SHP77 (cell line): ENCODE measurements around the gene TOMM20L.
"Not testable (repeated sequence)": the region's sequence is repeated elsewhere in the genome, so short reads cannot be mapped to it uniquely, and the experiment has no call there.

Source experiments
- DNase-seq, 2 experiments: peaks; one replicate each; lab custom pipeline; 2025; lab: John Stamatoyannopoulos, UW

TOMM20L gene

DNA sequence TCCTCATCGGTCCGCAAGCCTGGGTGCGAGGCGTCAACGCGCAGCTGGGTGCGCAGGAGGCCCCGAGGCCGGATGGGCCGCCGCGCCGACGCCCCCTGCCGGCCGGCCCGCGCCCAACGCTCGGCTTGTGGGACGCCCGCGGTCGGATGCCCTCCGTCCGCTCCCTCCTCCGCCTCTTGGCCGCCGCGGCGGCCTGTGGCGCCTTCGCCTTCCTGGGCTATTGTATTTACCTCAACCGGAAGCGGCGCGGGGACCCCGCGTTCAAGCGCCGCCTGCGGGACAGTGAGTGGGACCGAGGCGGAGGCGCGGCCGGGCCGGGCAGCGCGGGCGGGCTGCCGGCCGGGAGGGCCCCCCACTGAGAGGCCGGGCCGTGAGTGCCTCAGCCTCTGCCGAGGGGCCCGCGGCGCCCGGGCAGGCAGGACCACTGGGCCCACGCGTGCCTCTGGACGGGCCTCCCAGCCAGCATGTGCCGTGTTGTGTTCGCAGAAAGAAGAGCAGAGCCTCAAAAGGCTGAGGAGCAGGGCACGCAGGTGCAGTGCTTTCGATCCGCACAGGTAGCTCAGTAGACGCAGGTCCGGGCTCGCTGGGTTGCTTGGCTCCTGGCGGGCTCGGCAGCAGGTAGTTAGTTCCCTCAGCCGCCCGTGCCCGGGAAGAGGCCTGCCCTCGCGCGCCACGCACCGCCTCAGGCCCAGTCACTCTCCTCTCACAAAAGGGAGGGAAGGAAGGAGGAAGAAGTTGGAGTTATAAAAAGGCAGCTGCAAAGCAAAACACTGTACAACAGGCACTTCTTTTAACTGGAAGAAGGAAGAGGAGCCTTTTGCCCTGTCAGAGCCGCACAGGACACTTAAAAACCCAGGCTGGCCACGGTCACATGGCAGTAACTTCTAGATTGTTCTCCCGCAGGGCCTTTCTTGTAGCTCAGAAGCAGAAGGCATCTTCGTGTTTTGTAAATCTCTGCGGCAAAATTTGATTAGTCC lies at the start of gene TOMM20L:
Gene TOMM20L, plus strand, starts transcription at position 119 of the 977 bp plus-strand sequence. Its CDS starts 28 bp downstream, at position 147.
- DNase-seq: peak; percentile 5 to 7

DNA sequence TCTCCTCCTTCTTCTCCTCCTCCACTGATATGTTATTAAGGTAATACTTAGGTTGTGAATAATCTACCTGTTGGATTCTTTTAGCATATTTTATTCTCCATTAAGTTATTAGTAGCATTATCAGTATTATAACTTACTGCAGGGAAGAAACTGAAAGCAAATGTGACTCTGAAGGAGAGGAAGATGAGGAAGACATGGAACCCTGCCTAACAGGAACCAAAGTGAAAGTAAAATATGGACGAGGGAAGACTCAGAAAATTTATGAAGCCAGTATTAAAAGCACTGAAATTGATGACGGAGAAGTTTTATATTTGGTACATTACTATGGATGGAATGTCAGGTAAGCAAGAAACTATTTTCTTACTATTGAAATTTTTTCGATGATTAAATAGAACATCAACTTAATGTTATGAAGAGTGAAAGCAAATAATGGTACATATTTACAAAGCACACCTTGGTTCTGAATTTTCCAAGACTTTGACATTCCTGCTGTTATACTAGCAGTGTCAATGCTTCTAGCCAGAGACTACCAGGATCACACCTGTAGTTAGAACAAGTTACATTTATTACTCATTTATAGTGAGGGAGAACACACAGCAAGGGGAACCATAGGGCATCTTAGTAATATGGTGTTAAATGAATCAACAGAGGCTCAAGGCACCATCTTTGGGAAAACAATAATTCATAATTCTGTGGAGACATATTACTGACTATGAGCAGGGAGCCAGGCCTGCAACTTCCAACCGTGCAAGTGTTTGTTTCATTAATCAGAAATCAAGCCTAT lies 42.0 kb upstream of the TOMM20L start:
- DNase-seq: no peak

- no peak for DNase-seq
These were observed 40.9 kb upstream of the TOMM20L start for GRCh38 chr14:58354808-58355207.

DNA sequence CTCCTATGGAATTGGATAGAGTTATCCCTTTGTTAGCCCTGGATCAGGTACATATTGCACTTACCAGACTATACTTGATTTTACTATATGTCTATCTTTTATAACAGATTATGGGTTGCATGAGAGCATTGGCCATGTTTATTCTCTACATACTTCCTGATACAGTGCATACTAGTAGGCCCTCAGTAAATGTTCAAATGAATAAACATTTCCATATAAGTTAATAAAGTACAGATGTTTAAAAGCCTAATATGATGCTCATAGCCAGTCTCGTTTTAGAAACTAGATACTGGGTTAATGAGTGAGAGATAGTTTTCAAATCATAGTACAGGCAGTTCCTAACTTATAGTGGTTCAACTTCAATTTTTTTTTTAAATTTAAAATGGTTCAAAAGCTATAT lies 39.5 kb upstream of the TOMM20L start:
- no peak for DNase-seq

- not testable (repeated sequence) for DNase-seq
These were observed 33.5 kb upstream of the TOMM20L start for GRCh38 chr14:58362272-58362671.

DNA sequence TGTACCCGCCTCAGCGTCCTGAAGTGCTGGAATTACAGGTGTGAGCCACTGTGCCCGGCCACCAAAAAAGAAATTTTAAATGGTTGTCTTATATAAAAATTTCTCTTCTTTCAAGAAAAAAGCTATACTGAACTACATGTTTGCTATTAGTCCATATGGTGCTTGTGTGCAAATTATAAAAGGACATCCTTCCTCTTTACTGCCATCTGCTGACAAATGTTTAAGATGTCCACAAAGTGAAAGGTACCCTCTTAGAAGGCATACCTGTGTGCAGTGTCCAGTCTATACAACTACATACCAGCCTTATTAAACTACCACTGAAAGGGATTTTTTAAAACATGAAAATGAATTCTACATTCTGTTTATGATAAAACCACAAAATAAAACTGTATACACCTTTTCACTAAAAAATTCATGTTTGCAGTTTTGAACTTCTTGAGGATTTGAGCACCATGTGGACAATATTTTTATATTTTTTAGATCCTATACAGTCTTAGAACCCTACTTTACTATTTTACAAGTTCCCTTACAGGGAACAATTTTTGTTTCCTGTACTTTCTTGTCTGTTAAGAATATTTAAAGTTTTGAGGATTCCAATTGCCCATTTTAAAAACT lies 32.8 kb upstream of the TOMM20L start:
- peak; percentile 13 to 35 for DNase-seq

- DNase-seq: no peak
These were observed 31.4 kb upstream of the TOMM20L start for GRCh38 chr14:58364316-58364715.

- DNase-seq: no peak
These were observed 28.4 kb upstream of the TOMM20L start for GRCh38 chr14:58367296-58367695.

- DNase-seq: no peak
These were observed 26.8 kb upstream of the TOMM20L start for GRCh38 chr14:58368956-58369355.

DNA sequence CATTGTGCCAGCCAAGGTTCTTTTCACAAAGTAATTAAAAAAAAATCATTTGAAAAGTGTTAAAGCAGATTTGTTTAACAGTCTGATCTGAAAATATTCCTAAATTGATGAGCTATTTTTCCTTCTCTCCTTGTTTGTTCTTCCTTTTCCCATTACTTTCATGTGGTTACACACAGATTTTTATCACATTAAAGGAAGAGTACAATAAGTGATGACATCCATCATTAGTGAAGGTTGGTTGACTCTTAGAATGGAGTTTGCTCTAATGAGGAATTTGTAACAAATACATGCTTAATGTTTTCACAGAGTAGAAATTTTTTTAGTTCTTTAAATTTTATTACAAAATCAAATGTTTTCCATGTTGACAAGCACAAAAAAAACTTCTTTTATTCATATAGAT lies 18.9 kb upstream of the TOMM20L start:
- no peak for DNase-seq

DNA sequence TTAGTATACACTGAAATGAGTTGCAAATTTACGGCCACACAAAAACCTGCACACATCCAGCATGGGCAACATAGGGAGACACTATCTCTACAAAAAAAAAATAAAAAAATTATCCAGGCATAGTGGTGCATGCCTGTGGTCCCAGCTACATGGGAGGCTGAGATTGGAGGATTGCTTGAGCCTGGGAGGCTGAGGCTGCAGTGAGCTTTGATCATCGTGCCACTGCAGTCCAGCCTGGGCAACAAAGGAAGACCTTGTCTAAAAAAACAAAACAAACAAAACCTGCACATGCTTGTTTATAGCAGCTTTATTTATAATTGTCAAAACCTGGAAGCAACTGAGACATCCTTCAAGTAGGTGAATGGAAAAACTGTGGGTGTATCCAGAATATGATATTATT lies 4.9 kb upstream of the TOMM20L start:
- DNase-seq: no peak

- DNase-seq: no peak
These were observed 243 bp upstream of the TOMM20L start for GRCh38 chr14:58395562-58395811.

DNA sequence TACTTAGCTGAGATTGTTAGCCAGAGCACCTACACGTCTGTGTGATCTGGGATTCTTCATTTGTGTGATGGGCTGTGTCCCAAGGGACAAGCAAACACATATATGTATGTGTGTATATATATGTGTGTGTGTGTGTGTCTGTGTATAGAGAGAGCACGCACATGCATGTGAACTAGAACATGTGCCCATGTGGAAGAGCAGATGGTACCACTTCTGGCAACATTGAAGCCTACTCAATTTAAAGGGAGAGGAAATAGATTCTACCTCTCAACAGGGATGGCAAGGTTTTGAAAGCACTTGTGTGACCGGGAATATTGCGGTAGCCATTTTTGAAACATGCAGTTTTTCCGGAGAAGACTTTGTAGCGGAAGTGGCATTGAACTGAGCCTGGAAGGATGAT lies 1.4 kb downstream of the TOMM20L start:
- no peak for DNase-seq

GRCh38 chr14:58398495-58398894 lies 2.8 kb downstream of the TOMM20L start:
- DNase-seq: no peak

DNA sequence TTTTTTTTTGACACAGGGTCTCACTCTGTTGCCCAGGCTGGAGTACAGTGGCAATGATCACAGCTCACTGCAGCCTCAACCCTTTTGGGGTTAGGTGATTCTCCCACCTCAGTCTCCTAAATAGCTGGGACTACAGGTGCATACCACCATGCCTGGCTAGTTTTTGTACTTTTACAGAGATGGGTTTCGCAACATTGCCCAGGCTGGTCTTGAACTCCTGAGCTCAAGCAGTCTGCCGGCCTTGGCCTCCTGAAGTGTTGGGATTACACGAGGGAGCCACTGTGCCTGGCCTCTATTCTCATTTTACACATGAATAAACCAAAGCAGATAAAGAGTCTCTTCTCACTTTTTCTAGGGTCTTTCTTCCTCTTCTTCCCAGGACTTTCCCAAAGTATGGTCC lies 3.2 kb downstream of the TOMM20L start:
- no peak for DNase-seq

GRCh38 chr14:58401587-58401986 lies 5.9 kb downstream of the TOMM20L start:
- DNase-seq: peak; percentile 16

- no peak for DNase-seq
These were observed 13.0 kb downstream of the TOMM20L start for GRCh38 chr14:58408681-58409215.

- no peak for DNase-seq
These were observed 19.1 kb downstream of the TOMM20L start for GRCh38 chr14:58414845-58415244.

DNA sequence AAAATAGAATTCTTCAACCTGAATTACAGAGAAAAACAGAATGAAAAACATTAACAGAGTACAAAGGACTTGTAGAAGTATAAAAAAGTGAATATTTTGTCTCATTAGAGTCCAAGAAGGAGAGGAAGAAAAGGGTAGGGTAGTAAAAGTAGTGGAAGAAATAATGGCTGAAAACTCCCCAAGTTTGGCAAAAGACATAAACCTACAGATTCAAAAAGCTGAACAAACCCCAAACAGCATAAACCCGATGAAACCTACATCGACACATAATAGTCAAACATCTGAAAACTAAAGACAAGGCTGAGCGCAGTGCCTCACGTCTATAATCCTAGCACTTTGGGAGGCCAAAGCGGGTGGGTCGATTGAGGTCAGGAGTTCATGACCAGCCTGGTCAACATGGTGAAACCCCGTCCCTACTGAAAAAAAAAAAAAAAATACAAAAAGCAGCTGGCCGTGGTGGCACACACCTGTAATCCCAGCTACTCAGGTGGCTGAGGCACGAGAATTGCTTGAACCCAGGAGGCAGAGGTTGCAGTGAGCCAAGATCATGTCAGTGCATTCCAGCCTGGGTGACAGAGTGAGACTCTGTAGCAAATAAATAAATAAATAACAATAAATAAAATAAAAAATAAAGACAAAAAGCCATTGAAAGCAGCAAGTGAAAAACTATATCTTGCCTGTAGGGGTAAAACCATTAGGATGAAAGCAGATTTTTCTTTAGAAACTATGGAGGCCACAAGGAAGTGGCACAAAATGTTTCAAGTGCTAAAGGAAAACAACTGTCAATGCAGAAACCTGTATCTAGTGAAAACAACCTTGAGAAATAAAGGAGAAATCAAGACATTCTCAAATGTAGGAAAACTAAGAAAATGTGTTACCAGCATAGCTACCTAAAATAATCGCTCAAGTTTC lies 20.2 kb downstream of the TOMM20L start:
- DNase-seq: no peak

GRCh38 chr14:58416934-58417333 lies 21.2 kb downstream of the TOMM20L start:
- DNase-seq: not testable (repeated sequence)

DNA sequence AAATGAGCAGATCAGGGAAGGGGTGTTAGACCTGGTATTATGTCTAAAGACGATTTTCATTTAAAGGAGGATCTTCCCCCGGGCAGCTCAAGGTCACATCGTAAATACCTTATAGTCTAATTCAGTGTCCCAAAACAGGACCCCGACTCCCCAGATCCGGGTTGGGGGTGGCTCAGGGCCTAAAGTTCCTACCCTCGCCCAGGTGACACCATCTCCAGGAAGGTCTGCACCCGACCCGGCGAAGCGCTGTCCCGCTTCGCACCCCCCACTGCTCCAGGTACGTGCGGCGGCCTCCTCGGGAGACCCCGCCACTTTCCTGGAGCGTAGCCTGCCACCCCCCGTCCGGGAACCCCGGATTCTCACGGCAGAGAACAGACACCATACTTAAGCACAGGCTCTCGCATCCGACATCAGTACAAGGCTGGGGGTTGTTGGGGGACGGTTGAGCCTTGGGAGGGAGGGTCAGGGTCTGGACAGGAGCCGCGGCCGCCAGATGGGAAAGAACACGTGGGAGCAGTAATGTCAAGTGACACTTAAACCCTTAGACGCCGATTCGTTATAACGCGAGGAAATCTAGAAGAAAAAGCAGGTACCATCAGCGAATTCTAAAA lies 31.0 kb downstream of the TOMM20L start:
- peak; percentile 51 to 64 for DNase-seq
